Right renal pelvis (tissue), 4 donors: ENCODE measurements around the gene MYO18A. TPM values are rescaled to one million over a fixed set of nuclear protein-coding genes. Genes with fewer than 3 reads are reported as not detected.

Experiments
- DNase-seq, 4 donors: peaks; one replicate each; pipeline ENCODE4 v3.0.0-alpha.2; 2013; ENCODE audit warnings: low read depth in 4 of 4, low spot score in 3 of 4, missing footprints in 1 of 4
- polyA plus RNA-seq, 4 donors: library from polyadenylated mRNA; unstranded; fragments of 120-200 nt; gene quantifications; one replicate each; pipeline ENCODE4 v1.2.1, GENCODE V29; 2013; ENCODE audit not compliant: insufficient read length in 4 of 4

The MYO18A gene
- polyA plus RNA-seq, 4 donors, result 34.0 to 38.0 (median 35.9) TPM

GRCh38 chr17:29063992-29064391 lies 116.2 kb downstream of the MYO18A start:
- no peak for DNase-seq

DNA sequence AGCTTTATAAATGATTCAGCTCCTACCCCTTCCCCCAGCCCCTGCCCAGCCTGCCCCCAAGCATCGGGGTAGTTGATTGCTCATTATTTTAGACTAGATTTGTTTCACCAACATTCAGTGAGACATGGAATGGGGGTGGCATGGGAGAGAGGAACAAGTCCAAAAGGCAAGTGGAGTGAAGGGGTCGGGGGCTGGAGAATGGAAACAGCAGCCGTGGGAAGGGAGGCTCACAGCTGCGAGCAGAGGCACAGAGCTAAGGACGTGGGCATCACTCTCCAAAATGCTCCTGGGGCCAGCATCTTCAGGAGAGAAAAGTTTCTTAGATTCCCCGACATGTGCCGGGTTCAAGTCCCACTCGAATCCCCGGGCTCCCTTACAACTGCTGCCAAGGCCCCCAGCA lies 118.0 kb downstream of the MYO18A start:
- DNase-seq, result no peak

DNA sequence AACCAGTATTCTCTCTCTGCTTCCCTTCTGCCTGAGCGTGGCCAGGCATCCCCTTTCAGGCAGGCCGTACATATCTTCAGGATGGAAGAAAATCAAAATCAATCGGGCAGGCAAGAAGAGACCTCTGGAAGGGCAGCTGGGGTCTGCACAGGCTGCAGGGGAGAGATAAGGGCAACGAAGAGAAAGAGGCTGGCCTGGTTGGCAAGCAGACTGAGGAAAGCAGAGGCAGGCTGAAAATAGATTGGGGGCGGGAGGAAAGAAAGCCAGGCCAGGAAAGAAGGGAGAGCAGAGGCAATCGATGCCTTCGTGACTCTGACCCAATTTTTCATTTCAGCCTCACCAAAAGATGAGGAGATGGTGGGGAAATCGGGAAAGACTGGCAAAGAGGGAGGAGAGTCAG lies 119.2 kb downstream of the MYO18A start:
- DNase-seq, result no peak

DNA sequence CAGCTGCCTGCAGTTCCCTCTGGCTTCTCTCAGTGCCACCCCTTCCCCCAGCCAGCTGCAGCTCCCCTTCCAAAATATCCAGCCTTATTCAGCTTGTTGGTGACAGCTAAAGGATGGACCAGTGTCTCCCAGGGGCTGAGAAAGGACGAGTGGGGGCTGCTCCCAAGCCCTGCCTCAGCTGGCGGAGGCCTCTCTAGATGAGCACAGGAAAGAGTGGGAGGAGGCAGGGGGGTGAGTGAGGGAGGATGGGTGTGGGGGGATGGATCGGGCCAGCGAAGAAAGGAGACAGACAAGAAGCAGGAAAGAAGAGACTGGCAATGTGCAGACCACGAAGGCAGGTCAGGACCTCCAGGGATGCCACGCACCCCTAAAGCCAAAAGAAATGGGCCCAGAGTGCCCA lies 119.7 kb downstream of the MYO18A start:
- DNase-seq, result no peak

GRCh38 chr17:29059281-29059680 lies 120.9 kb downstream of the MYO18A start:
- DNase-seq, result no peak

DNA sequence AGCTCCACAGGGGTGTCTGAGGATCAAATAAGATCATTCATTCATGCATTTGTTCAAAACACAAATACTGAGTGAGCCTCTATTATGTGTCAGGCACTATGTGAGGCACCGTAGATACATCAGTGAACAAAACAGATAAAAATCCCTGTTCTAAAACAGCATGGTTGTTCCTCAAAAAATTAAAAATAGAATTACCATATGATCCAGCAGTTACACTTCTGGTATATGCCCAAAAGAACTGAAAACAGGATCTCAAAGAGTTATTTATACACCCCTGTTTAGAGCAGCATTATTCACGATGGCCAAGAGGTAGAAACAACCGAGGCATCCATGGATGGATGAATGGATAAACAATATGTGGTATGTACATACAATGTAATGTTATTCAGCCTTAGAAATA lies 121.8 kb downstream of the MYO18A start:
- no peak for DNase-seq

DNA sequence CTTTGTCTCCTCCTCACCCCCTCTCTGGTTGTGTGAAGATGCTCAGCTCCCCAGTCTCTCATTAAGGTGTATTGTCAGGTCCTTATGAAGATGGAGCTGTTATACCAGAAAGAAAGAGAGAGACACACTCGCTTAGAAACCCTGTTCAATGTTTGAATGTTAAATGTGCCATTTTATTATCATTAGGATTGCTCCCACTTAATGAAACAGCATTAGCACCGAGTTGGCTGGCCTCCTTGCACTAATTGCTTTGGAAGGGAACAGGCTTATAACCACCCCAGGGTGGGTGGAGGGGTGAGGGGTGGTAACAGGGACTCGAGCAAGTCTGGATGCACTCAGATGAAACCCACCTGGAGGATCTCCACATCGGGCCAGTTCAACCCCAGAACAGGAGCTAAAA lies 122.8 kb downstream of the MYO18A start:
- no peak for DNase-seq

GRCh38 chr17:29054835-29055234 lies 125.4 kb downstream of the MYO18A start:
- no peak for DNase-seq

GRCh38 chr17:29051731-29052130 lies 128.5 kb downstream of the MYO18A start:
- no peak for DNase-seq

GRCh38 chr17:29051194-29051593 lies 129.0 kb downstream of the MYO18A start:
- no peak for DNase-seq

DNA sequence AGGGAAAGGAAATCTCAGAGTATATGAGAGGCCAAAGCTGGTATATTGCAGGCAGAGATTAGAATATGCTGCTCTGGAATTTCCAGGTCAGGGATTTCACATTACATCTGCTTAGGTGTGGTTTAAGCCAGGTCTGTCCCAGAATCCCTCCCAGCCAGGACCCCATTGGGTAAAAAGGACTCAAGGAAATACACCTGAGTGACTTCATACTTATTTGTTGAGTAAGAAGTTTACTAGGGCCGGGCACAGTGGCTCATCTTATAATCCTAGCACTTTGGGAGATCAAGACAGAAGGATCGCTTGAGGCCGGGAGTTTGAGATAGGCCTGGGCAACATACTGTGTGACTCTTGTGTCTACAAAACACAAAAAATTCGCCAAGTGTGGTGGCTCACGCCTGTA lies 130.0 kb downstream of the MYO18A start:
- DNase-seq, result no peak

DNA sequence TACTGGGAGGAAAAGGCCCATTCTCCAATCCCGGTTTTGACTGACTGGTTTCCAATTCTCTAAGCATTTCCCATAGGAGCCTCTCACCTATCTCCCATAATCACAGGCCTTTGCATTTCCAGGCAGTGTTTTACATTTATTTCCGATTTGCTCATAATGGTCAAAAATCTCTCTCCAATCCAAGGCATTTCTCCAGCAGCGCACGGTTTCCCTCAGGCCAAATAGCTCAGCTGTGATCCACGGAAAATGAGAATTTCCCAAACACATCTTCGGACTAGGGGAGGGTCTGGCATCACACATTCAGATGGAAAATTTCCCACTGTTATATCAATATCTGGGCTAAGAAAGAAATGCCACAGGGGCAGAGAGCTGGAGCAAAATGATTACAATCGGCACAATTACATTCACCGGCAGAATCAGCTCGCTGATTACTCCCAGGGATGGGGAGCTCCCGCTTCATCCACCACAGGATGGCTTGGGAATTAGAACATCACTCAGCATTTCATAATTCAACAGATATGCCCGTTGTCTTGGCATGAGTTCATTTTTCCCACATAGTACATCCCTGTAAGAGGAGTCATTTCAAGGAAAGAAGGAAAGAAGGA lies 130.6 kb downstream of the MYO18A start:
- no peak for DNase-seq

DNA sequence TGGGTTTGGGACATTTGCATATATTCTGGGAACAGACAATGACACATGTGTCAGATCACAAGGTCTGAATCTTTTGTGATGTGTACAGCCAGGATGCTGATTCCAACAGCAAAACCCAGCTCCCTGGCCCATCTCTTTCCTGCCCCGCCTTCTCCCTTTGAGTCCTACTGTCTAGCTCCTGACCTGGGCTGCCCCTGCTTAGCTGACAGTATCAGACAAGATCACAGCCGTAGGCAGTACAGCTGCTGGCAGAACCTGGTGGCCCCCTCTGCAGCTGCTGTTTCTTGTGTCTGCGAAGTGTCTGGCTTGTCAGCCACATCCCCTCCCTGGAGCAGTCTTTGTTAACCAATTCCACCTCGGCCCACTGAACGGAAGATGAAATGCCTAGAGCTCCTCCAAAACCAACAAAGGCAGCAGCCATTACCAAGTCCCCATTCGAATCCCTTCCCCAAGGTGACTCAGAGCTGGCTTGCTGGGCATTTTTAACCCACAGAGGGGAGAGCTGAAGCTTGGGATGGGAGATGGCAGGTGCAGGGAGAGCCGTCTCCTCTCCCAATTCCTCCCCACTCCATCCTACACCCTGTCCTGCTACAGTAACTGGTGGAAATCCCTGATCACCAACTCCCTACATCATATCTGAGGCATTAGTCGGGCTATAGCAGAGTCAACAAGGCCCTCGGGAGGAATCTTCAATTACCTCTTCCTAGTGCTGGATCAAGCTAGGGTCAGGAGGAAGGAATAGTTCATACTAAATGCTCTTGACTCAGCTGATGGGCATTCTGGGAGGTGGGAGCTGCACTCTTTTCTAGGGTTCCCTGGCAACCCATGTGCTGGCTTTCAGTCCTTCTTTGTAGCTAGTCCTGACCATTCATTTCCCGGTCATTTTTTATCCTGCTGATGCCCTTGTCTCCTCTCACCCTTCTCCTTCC lies 131.5 kb downstream of the MYO18A start:
- no peak for DNase-seq

DNA sequence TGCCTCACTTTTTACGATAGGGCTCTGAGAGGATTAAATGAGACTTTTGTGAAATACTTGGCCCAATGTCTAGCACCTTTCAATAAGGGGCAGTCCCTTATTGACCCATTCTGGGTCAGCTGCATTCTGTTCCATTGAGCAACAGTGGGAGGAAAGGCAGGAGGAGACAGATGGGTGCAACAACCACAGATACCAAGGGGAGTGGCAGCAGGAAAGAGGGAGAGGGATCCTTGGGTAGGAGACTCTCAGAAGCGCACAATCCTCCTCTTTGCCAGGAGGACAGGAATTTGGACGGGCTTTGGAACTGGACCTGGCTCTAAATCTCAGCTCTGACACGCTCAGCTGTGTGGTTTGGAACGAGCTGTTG lies 133.7 kb downstream of the MYO18A start:
- no peak for DNase-seq

GRCh38 chr17:29045734-29046472 lies 134.3 kb downstream of the MYO18A start:
- DNase-seq, result no peak

- DNase-seq, result no peak
These were observed 135.2 kb downstream of the MYO18A start for GRCh38 chr17:29045026-29045425.

GRCh38 chr17:29043539-29044145 lies 136.6 kb downstream of the MYO18A start:
- DNase-seq, result no peak

DNA sequence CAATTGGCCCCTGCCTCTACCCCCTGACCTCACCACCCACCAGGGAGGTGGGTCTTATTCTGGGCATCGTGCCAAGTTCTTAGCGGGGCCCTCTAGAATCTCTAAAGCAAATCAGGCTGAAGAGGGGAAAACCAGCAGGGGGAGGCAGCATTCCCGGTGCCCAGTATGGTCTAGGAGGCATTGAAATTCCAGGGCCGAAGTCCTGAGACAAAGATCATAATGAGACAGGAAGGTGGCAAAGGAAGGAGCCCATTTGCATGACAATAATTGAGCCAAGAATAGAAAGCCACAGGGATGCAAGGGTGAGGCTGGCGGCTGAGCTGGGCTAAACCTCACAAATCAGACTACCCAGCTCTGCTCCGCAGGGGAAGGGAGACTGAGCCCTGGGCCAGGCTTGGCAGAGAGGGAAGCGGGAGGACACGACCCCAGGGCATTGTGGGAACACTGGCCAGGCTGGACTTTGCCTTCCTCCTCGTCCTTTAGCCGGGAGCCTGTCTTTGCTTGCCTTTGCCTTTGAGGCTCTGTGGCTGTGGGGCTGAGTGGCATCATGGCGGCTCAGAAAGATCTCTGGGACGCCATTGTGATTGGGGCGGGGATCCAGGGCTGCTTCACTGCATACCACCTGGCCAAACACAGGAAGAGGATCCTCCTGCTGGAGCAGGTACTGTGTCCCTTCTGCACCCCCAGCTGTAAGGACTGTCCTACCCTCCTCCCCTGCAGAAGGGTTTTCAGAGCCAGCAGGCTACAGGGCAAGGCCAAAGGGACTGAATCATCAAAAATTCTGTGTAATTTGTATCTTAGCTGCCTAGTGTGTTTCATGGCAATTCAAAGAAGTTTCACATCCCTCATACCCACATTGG lies 137.3 kb downstream of the MYO18A start, which contains the start of gene PIPOX:
PIPOX (plus strand) TSS at position 463 of the 860 bp plus-strand sequence; CDS start at position 548, 85 bp downstream.
- peak in 3 of 4 donors; percentile 33 to 47 (median 36) for DNase-seq

DNA sequence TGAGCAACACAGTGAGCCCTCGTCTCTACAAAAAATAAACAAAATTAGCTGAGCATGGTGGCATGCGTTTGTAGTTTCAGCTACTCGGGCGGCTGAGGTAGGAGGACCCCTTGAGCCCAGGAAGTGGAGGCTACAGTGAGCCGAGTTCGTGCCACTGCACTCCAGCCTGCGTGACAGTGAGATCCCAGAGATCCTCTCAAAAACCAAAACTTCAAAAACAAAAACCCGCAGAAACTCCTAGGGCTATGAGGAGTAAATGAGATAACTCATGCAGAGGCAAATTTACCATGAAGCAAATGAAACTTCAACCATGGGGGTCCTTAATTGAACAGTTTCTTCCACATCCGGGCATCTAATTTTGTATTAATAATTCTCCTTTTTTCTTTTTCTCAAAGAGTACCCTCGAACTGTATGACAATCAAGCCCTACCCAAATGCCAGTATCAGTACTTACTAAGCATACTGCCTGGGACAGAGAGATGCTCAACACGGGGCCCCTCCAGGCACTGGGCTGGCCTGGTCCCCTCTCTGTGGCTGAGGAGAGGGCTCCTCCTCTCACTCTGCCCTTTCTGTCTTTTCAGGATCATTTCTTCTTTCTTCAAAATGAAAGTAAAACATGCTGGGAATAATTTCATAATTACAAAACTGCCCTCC lies 138.0 kb downstream of the MYO18A start:
- no peak for DNase-seq
